Measurements from ENCODE around the gene TRPM2. TPM values are rescaled to one million over a fixed set of nuclear protein-coding genes. Genes with fewer than 3 reads are reported as not detected.

TRPM2 gene
- total RNA-seq, 1 donor: 0.36 TPM

- Histone ChIP-seq H3K4me2 (ENCODE audit: insufficient read depth, low read length) (no peak overlapping the region), H3K27ac (ENCODE audit: low read depth, low read length) (no peak overlapping the region), H3K9me3 (ENCODE audit: low read depth, low read length) (no peaks in the 10 kb centered on the region), H3K79me2 (ENCODE audit: insufficient read depth, low read length) (no peaks in the 10 kb centered on the region), H3K4me1 (ENCODE audit: insufficient read depth, low read length) (no peaks in the 10 kb centered on the region), H3K27me3 (ENCODE audit: insufficient read depth, low read length) (peaks cover 7% of the 10 kb centered on the region), H3K4me3 (ENCODE audit: insufficient read depth, low read length) (no peak overlapping the region), H4K20me1 (ENCODE audit: insufficient read depth, low read length) (no peaks in the 10 kb centered on the region), H2AFZ (ENCODE audit: low read length) (no peak overlapping the region), H3K36me3 (ENCODE audit: insufficient read depth, low read length) (no peaks in the 10 kb centered on the region)
- no peak for TF ChIP-seq CTCF (IDR thresholded peaks at IDR 0.05; ENCODE audit: extremely low read depth, low read depth, low read length)
- peak; percentile 62 for DNase-seq (ENCODE audit: insufficient read length, low spot score, missing footprints)
These were observed 21.8 kb downstream of the TRPM2 start for GRCh38 chr21:44375281-44375651.

GRCh38 chr21:44375761-44376241 is 22.4 kb downstream of the TRPM2 start:
- H3K36me3 ChIP-seq (ENCODE audit: insufficient read depth, low read length): no peaks in the 10 kb centered on the region
- H3K4me3 ChIP-seq (ENCODE audit: insufficient read depth, low read length): no peak overlapping the region
- TF ChIP-seq CTCF (IDR thresholded peaks at IDR 0.05; ENCODE audit: extremely low read depth, low read depth, low read length): no peak
- H3K9me3 ChIP-seq (ENCODE audit: low read depth, low read length): no peaks in the 10 kb centered on the region
- H3K27me3 ChIP-seq (ENCODE audit: insufficient read depth, low read length): peaks cover 9% of the 10 kb centered on the region
- no peak overlapping the region for H3K4me2 ChIP-seq (ENCODE audit: insufficient read depth, low read length)
- H2AFZ ChIP-seq (ENCODE audit: low read length): no peak overlapping the region
- no peak for DNase-seq (ENCODE audit: insufficient read length, low spot score, missing footprints)
- H4K20me1 ChIP-seq (ENCODE audit: insufficient read depth, low read length): no peaks in the 10 kb centered on the region
- no peaks in the 10 kb centered on the region for H3K4me1 ChIP-seq (ENCODE audit: insufficient read depth, low read length)
- no peak overlapping the region for H3K27ac ChIP-seq (ENCODE audit: low read depth, low read length)
- H3K79me2 ChIP-seq (ENCODE audit: insufficient read depth, low read length): no peaks in the 10 kb centered on the region

DNA sequence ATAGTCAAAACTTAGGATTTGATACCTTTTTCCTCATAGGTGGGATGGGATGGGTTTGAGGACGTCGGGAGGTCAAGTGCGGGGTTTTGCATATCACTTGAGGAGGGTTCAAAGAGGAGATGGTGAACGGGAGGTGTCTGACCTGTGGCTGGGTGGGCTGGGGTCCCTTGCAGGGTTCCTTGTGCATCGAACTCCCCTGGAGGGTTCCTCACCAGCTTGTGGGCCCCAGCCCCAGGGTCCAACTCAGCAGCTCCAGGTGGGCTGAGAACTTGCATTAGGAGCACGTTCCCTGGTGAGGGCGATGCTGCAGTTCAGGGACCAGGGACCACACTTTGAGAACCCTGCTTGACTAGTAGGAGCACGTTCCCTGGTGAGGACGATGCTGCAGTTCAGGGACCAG is 23.2 kb downstream of the TRPM2 start:
- TF ChIP-seq CTCF (IDR thresholded peaks at IDR 0.05; ENCODE audit: extremely low read depth, low read depth, low read length): no peak
- no peak overlapping the region for H3K4me2 ChIP-seq (ENCODE audit: insufficient read depth, low read length)
- peaks cover 9% of the 10 kb centered on the region for H3K27me3 ChIP-seq (ENCODE audit: insufficient read depth, low read length)
- H3K4me3 ChIP-seq (ENCODE audit: insufficient read depth, low read length): no peak overlapping the region
- no peak overlapping the region for H2AFZ ChIP-seq (ENCODE audit: low read length)
- H4K20me1 ChIP-seq (ENCODE audit: insufficient read depth, low read length): no peaks in the 10 kb centered on the region
- no peaks in the 10 kb centered on the region for H3K79me2 ChIP-seq (ENCODE audit: insufficient read depth, low read length)
- no peak for DNase-seq (ENCODE audit: insufficient read length, low spot score, missing footprints)
- no peaks in the 10 kb centered on the region for H3K4me1 ChIP-seq (ENCODE audit: insufficient read depth, low read length)
- H3K36me3 ChIP-seq (ENCODE audit: insufficient read depth, low read length): no peaks in the 10 kb centered on the region
- no peaks in the 10 kb centered on the region for H3K9me3 ChIP-seq (ENCODE audit: low read depth, low read length)
- no peak overlapping the region for H3K27ac ChIP-seq (ENCODE audit: low read depth, low read length)

DNA sequence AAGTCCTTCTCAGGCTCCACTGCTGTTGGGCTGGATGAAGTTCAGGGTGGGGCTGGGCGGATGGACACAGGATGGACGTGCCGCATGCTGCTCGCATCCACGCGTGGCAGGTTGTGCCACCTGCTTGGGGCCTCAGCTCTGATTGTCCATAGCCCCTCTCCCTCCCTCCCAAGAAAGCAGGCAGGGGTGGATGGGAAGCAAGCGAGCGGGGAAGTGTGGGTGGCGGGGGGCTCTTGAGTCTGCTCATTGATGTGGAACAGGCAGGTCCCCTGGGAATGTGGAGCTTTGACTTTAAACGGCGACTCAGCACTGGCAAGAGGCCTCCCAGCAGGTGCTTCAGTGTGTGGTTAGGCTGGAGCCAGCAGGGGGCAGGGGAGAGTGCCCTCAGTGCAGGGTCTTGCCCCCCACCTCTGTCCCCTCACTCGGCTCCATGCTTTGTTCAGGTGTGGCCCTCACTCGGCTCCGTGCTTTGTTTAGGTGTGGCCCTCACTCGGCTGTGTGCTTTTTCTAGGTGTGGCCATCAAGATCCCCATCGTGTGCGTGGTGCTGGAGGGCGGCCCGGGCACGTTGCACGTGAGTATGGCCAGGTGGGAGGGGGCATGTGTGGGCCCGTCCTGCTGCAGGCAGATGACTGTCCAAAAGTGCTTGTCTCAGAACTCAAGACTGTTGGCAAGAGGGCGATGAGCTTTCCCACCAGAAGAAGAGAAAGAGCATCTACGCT is 23.9 kb downstream of the TRPM2 start:
- Histone ChIP-seq H3K4me1 (ENCODE audit: insufficient read depth, low read length) (no peaks in the 10 kb centered on the region), H2AFZ (ENCODE audit: low read length) (no peak overlapping the region), H3K27me3 (ENCODE audit: insufficient read depth, low read length) (peaks cover 9% of the 10 kb centered on the region), H3K27ac (ENCODE audit: low read depth, low read length) (no peak overlapping the region), H4K20me1 (ENCODE audit: insufficient read depth, low read length) (no peaks in the 10 kb centered on the region), H3K4me2 (ENCODE audit: insufficient read depth, low read length) (no peak overlapping the region), H3K9me3 (ENCODE audit: low read depth, low read length) (no peaks in the 10 kb centered on the region), H3K4me3 (ENCODE audit: insufficient read depth, low read length) (no peak overlapping the region), H3K36me3 (ENCODE audit: insufficient read depth, low read length) (no peaks in the 10 kb centered on the region), H3K79me2 (ENCODE audit: insufficient read depth, low read length) (no peaks in the 10 kb centered on the region)
- peak; percentile 70 for DNase-seq (ENCODE audit: insufficient read length, low spot score, missing footprints)
- TF ChIP-seq CTCF (IDR thresholded peaks at IDR 0.05; ENCODE audit: extremely low read depth, low read depth, low read length): no peak

Data from osteoblast (primary cell).